ENCODE measurements around the gene ADAMTS6.
A peak's percentile ranks its signal among the peaks of the same experiment; 100 is the strongest.

The ADAMTS6 gene

GRCh38 chr5:65474130-65474711, 7.5 kb downstream of the ADAMTS6 start:
- ChIA-PET CTCF (interaction anchor here (0.6 kb wide), 1 partner anchor 446 kb away, joined by 3 read pairs; no protein-coding TSS in a partner anchor), POLR2A (no interaction called here)
- Histone ChIP-seq H3K4me3 (ENCODE audit: low read depth, low read length) (no peak overlapping the region), H3K9me3 (ENCODE audit: control insufficient read depth, insufficient read depth, low read depth, low read length) (no peaks in the 10 kb centered on the region), H3K27ac (ENCODE audit: extremely low read depth, low read depth, low read length) (no peak overlapping the region), H3K36me3 (ENCODE audit: control insufficient read depth in 2 of 2, insufficient read depth in 1 of 2, low read length in 2 of 2) (no peaks in the 10 kb centered on the region), H3K4me1 (ENCODE audit: control insufficient read depth, insufficient read depth, low read length) (peaks cover 14% of the 10 kb centered on the region)
- TF ChIP-seq ZNF530 (tag by site-specific recombination; IDR thresholded peaks at IDR 0.05; ENCODE audit: low read depth) = no peak
- no peak for TF ChIP-seq ZNF777 (tag by site-specific recombination; IDR thresholded peaks at IDR 0.05; ENCODE audit: borderline replicate concordance)

GRCh38 chr5:65468633-65469032, 13.1 kb downstream of the ADAMTS6 start:
- no peak for TF ChIP-seq ZSCAN5A (tag by site-specific recombination; IDR thresholded peaks at IDR 0.05)
- TF ChIP-seq ELK4 (IDR thresholded peaks at IDR 0.05; ENCODE audit: borderline replicate concordance, low read depth, low read length) = no peak
- no peak for TF ChIP-seq KLF16 (tag by site-specific recombination; IDR thresholded peaks at IDR 0.05)
- TF ChIP-seq ZNF114 (tag by site-specific recombination; IDR thresholded peaks at IDR 0.05) = no peak
- TF ChIP-seq ZNF529 (tag by site-specific recombination; IDR thresholded peaks at IDR 0.05; ENCODE audit: insufficient replicate concordance) = no peak
- TF ChIP-seq GFI1B (tag by site-specific recombination; IDR thresholded peaks at IDR 0.05) = no peak
- TF ChIP-seq ZNF514 (tag by site-specific recombination; IDR thresholded peaks at IDR 0.05) = no peak
- no peak for TF ChIP-seq ZNF792 (tag by site-specific recombination; IDR thresholded peaks at IDR 0.05)
- no peak for TF ChIP-seq KLF17 (tag by site-specific recombination; IDR thresholded peaks at IDR 0.05)
- no peak for TF ChIP-seq ZNF571 (tag by site-specific recombination; IDR thresholded peaks at IDR 0.05)
- no peak for TF ChIP-seq ZNF645 (tag by site-specific recombination; IDR thresholded peaks at IDR 0.05)
- TF ChIP-seq ZBTB20 (tag by site-specific recombination; IDR thresholded peaks at IDR 0.05) = no peak
- ChIA-PET POLR2A (no interaction called here), CTCF (no interaction called here)
- no peaks in the 10 kb centered on the region for H3K9me3 ChIP-seq (ENCODE audit: control insufficient read depth, insufficient read depth, low read depth, low read length)
- no peak overlapping the region for H3K27ac ChIP-seq (ENCODE audit: extremely low read depth, low read depth, low read length)
- H3K4me1 ChIP-seq (ENCODE audit: control insufficient read depth, insufficient read depth, low read length) = no peaks in the 10 kb centered on the region
- no peaks in the 10 kb centered on the region for H3K36me3 ChIP-seq (ENCODE audit: control insufficient read depth in 2 of 2, insufficient read depth in 1 of 2, low read length in 2 of 2)
- H3K4me3 ChIP-seq (ENCODE audit: low read depth, low read length) = no peak overlapping the region

- Histone ChIP-seq H3K4me3 (ENCODE audit: low read depth, low read length) (no peak overlapping the region), H3K9me3 (ENCODE audit: control insufficient read depth, insufficient read depth, low read depth, low read length) (no peaks in the 10 kb centered on the region), H3K27ac (ENCODE audit: extremely low read depth, low read depth, low read length) (no peak overlapping the region), H3K36me3 (ENCODE audit: control insufficient read depth in 2 of 2, insufficient read depth in 1 of 2, low read length in 2 of 2) (no peaks in the 10 kb centered on the region), H3K4me1 (ENCODE audit: control insufficient read depth, insufficient read depth, low read length) (peaks cover 3% of the 10 kb centered on the region; the same call in 1 of the 2 replicates)
- 0 out of 2 replicates have a peak, but pooled peaks have one; percentile 38 for TF ChIP-seq WT1 (tag by site-specific recombination; IDR thresholded peaks at IDR 0.05)
- TF ChIP-seq OVOL3 (tag by site-specific recombination; IDR thresholded peaks at IDR 0.05) = 0 out of 2 replicates have a peak, but pooled peaks have one; percentile 15
- TF ChIP-seq ZNF548 (tag by site-specific recombination; IDR thresholded peaks at IDR 0.05) = no peak
- ChIA-PET CTCF (interaction anchor here (0.8 kb wide), 1 partner anchor 20 kb away, joined by 3 read pairs; no protein-coding TSS in a partner anchor), POLR2A (no interaction called here)
Measured at GRCh38 chr5:65462139-65462705, 19.5 kb downstream of the ADAMTS6 start.

Measured in HEK293 (cell line).